Upper lobe of left lung (tissue), 6 donors: ENCODE measurements around the gene RASSF5. TPM values are rescaled to one million over a fixed set of nuclear protein-coding genes. Genes with fewer than 3 reads are reported as not detected.

Experiments
- ATAC-seq, 2 donors: fragments of 200-7000 bp; cut with Tn5 transposase; one replicate each; pipeline ENCODE4 v1.9.1; 2022; ENCODE audit warnings: mild to moderate bottlenecking in 2 of 2, moderate library complexity in 2 of 2; ENCODE audit not compliant: low FRiP score in 2 of 2
- DNase-seq, 2 donors: peaks; one replicate each; pipeline ENCODE4 v3.0.0-alpha.2; 2019 to 2020
- H3K27ac ChIP-seq, 4 donors: fragments of 200-600 bp; sonication (generic); one replicate each; pipeline ENCODE4 v1.5.1; 2016 to 2019
- H3K27me3 ChIP-seq, 4 donors: fragments of 200-600 bp; sonication (generic); one replicate each; pipeline ENCODE4 v1.5.1; 2017 to 2019
- H3K36me3 ChIP-seq, 4 donors: fragments of 200-600 bp; sonication (generic); one replicate each; pipeline ENCODE4 v1.5.1; 2016 to 2019
- H3K4me1 ChIP-seq, 4 donors: fragments of 200-600 bp; sonication (generic); one replicate each; pipeline ENCODE4 v1.5.1; 2018 to 2019
- H3K4me3 ChIP-seq, 4 donors: fragments of 200-600 bp; sonication (generic); one replicate each; pipeline ENCODE4 v1.5.1; 2017 to 2019; ENCODE audit warnings: mild to moderate bottlenecking in 2 of 4, moderate library complexity in 1 of 4
- H3K9me3 ChIP-seq, 4 donors: fragments of 200-600 bp; sonication (generic); one replicate each; pipeline ENCODE4 v1.5.1; 2018 to 2019
- CTCF ChIP-seq, 6 experiments: fragments of 450-650 bp in 4 of 6; fragments of 200-600 bp in 2 of 6; sonication (generic) in 2 of 6; IDR thresholded peaks; one replicate each; pipeline ENCODE4 v1.5.1; 2016 to 2019; ENCODE audit warnings: antibody characterized with exemption in 6 of 6
- EP300 ChIP-seq, 4 donors: sonication (generic); formaldehyde crosslinking; IDR thresholded peaks; one replicate each; pipeline ENCODE4 v1.5.1; 2017; ENCODE audit warnings: antibody characterized with exemption in 4 of 4, control low read depth in 2 of 4
- POLR2A ChIP-seq, 4 donors: fragments of 450-650 bp; IDR thresholded peaks; one replicate each; pipeline ENCODE4 v1.5.1; 2016 to 2017; ENCODE audit warnings: antibody characterized with exemption in 4 of 4, mild to moderate bottlenecking in 2 of 4
- POLR2AphosphoS5 ChIP-seq, 2 donors: sonication (generic); formaldehyde crosslinking; IDR thresholded peaks; one replicate each; pipeline ENCODE4 v1.5.1; 2017; ENCODE audit warnings: antibody characterized with exemption in 2 of 2
- WGBS, 2 donors: methylation state at CpG; one replicate each; pipeline ENCODE4 v1.1.5; 2017 to 2018; 5-methylcytosine and 5-hydroxymethylcytosine counted together
- total RNA-seq, 6 donors: library from RNA; depleted of rRNA in 4 of 6; stranded (reverse); fragments of >200 nt in 4 of 6; gene quantifications; one replicate each; pipeline versions ENCODE4 v1.1.0 to v1.2.1, GENCODE V29; 2016 to 2021
- donor health status: DM: no; HTN: no; CAD: no; lungs with moderate emphysema.
- donor health status: DM: no; HTN: yes; CAD: no; lungs with severe emphysema.

RASSF5 gene
- total RNA-seq, 6 donors from 2014 or later: 47.2 to 61.1 (median 54.9) TPM

GRCh38 chr1:206582971-206583706 is 75.8 kb downstream of the RASSF5 start:
- Histone ChIP-seq H3K36me3 (peaks cover 26 to 53% (median 42%) of the 10 kb centered on the region in 4 donors), H3K27ac (peak overlapping the region; percentile 28 to 68 (median 39))
- peak in 1 of 2 donors; percentile 27 for DNase-seq

GRCh38 chr1:206583707-206584648 is 76.6 kb downstream of the RASSF5 start:
- peaks cover 21 to 55% (median 44%) of the 10 kb centered on the region in 4 donors for H3K4me1 ChIP-seq
- WGBS, 2 donors: 78 to 89% methylated on average over 13 to 15 of the region's 16 CpGs
- peaks cover 26 to 62% (median 47%) of the 10 kb centered on the region in 4 donors for H3K36me3 ChIP-seq
- no peak overlapping the region for H3K4me3 ChIP-seq
- H3K9me3 ChIP-seq: no peaks in the 10 kb centered on the region
- DNase-seq (peak; percentile 67 to 76), ATAC-seq (peak; percentile 70 to 76)
- no peaks in the 10 kb centered on the region for H3K27me3 ChIP-seq
- TF ChIP-seq EP300 (IDR thresholded peaks at IDR 0.05): no peak
- peak; percentile 81 to 91 (median 88) for TF ChIP-seq CTCF (IDR thresholded peaks at IDR 0.05)
- H3K27ac ChIP-seq: peak overlapping the region in 3 of 4 donors; percentile 28 to 68 (median 39)

More at GRCh38 chr1:206582971-206583706, 75.8 kb downstream of the RASSF5 start:
- TF ChIP-seq POLR2AphosphoS5 (IDR thresholded peaks at IDR 0.05): no peak
- TF ChIP-seq CTCF (IDR thresholded peaks at IDR 0.05): no peak
- Histone ChIP-seq H3K9me3 (no peaks in the 10 kb centered on the region), H3K4me1 (peaks cover 26 to 60% (median 51%) of the 10 kb centered on the region in 4 donors), H3K27me3 (no peaks in the 10 kb centered on the region), H3K4me3 (no peak overlapping the region)
- 80% methylated on average over 18 of the region's 18 CpGs for WGBS, 2 donors
- no peak for ATAC-seq

- Histone ChIP-seq H3K36me3 (peaks cover 26 to 68% (median 48%) of the 10 kb centered on the region in 4 donors), H3K27ac (no peak overlapping the region), H3K4me3 (no peak overlapping the region), H3K27me3 (no peaks in the 10 kb centered on the region), H3K9me3 (no peaks in the 10 kb centered on the region), H3K4me1 (peaks cover 23 to 48% (median 43%) of the 10 kb centered on the region in 4 donors)
- TF ChIP-seq CTCF (IDR thresholded peaks at IDR 0.05) (no peak), POLR2A (IDR thresholded peaks at IDR 0.05) (no peak), EP300 (IDR thresholded peaks at IDR 0.05) (no peak), POLR2AphosphoS5 (IDR thresholded peaks at IDR 0.05) (no peak)
- DNase-seq (no peak), ATAC-seq (no peak)
- WGBS, 2 donors: 64 to 77% methylated on average over 4 of the region's 4 CpGs
Measured at GRCh38 chr1:206584683-206585082, 77.4 kb downstream of the RASSF5 start.

GRCh38 chr1:206586501-206587445 is 79.4 kb downstream of the RASSF5 start:
- no peak for ATAC-seq
- 74 to 76% methylated on average over 13 of the region's 13 CpGs for WGBS, 2 donors
- H3K4me3 ChIP-seq: no peak overlapping the region
- no peaks in the 10 kb centered on the region for H3K27me3 ChIP-seq
- no peaks in the 10 kb centered on the region for H3K9me3 ChIP-seq
- TF ChIP-seq POLR2AphosphoS5 (IDR thresholded peaks at IDR 0.05): no peak
- no peak for TF ChIP-seq EP300 (IDR thresholded peaks at IDR 0.05)
- peak overlapping the region in 1 of 4 donors; percentile 31 for H3K27ac ChIP-seq
- H3K36me3 ChIP-seq: peaks cover 26 to 86% (median 55%) of the 10 kb centered on the region in 4 donors
- H3K4me1 ChIP-seq: peaks cover 17 to 41% (median 36%) of the 10 kb centered on the region in 4 donors
- DNase-seq: no peak
